MM.1S (cell line): ENCODE results near the gene MYLK2.

ENCODE experiments used
- DNase-seq: peaks from one replicate; pipeline ENCODE4 v3.0.0-alpha.2; 2015
- H2AFZ ChIP-seq: fragments of 300-600 bp; sonication (generic); 2 replicates; pipeline ENCODE4 v1.6.0; 2016; ENCODE audit warnings: antibody characterized with exemption, low read length
- H3F3A ChIP-seq: fragments of 300-600 bp; sonication (generic); 2 replicates; pipeline ENCODE4 v1.6.1; 2016; ENCODE audit warnings: mild to moderate bottlenecking, antibody characterized with exemption, low read length, moderate library complexity, mixed read lengths; ENCODE audit not compliant: insufficient read depth
- H3K27ac ChIP-seq: fragments of 300-600 bp; sonication (generic); 2 replicates; pipeline ENCODE4 v1.5.1; 2016; ENCODE audit warnings: mild to moderate bottlenecking, low read length
- H3K27me3 ChIP-seq: fragments of 300-600 bp; sonication (generic); replicated peaks from 2 replicates; pipeline ENCODE4 v1.6.0; 2016; ENCODE audit warnings: low read length; ENCODE audit not compliant: insufficient read depth
- H3K36me3 ChIP-seq: fragments of 300-600 bp; sonication (generic); replicated peaks from 2 replicates; pipeline ENCODE4 v1.6.1; 2016; ENCODE audit warnings: mild to moderate bottlenecking, low read length, mixed read lengths; ENCODE audit not compliant: insufficient read depth
- H3K4me1 ChIP-seq: fragments of 300-600 bp; sonication (generic); 2 replicates; pipeline ENCODE4 v1.6.1; 2016; ENCODE audit warnings: low read length, mixed read lengths
- H3K4me2 ChIP-seq: fragments of 300-600 bp; sonication (generic); 2 replicates; pipeline ENCODE4 v1.6.0; 2016; ENCODE audit warnings: low read depth, low read length
- H3K4me3 ChIP-seq: fragments of 300-600 bp; sonication (generic); 2 replicates; pipeline ENCODE4 v1.5.1; 2016; ENCODE audit warnings: low read length, mixed read lengths
- H3K79me2 ChIP-seq: fragments of 300-600 bp; sonication (generic); 2 replicates; pipeline ENCODE4 v1.6.1; 2016; ENCODE audit warnings: mixed run types, low read length, mixed read lengths
- H3K9ac ChIP-seq: fragments of 300-600 bp; sonication (generic); 2 replicates; pipeline ENCODE4 v1.6.1; 2016; ENCODE audit warnings: low read length, mixed read lengths
- H3K9me2 ChIP-seq: fragments of 300-600 bp; sonication (generic); replicated peaks from 2 replicates; pipeline ENCODE4 v1.6.1; 2016; ENCODE audit warnings: mild to moderate bottlenecking, low read length, mixed read lengths; ENCODE audit not compliant: insufficient read depth
- H3K9me3 ChIP-seq: fragments of 300-600 bp; sonication (generic); replicated peaks from 2 replicates; pipeline ENCODE4 v1.6.1; 2016; ENCODE audit warnings: mild to moderate bottlenecking, low read length, mixed read lengths; ENCODE audit not compliant: insufficient read depth
- H4K20me1 ChIP-seq: fragments of 300-600 bp; sonication (generic); 2 replicates; pipeline ENCODE4 v1.6.1; 2016; ENCODE audit warnings: mild to moderate bottlenecking, low read length, moderate library complexity, mixed read lengths; ENCODE audit not compliant: insufficient read depth
- EZH2 ChIP-seq: fragments of 300-600 bp; sonication (generic); optimal IDR thresholded peaks from 2 replicates; pipeline ENCODE3; 2017; ENCODE audit warnings: low read depth, mild to moderate bottlenecking, antibody characterized with exemption, low read length, mixed read lengths
- EZH2phosphoT487 ChIP-seq: fragments of 300-600 bp; sonication (generic); IDR thresholded peaks from 2 replicates; pipeline ENCODE4 v1.6.1; 2018; ENCODE audit warnings: antibody characterized with exemption, low read length
- TF ChIP-seq, protein P1 (sequence below): fragments of 300-600 bp; sonication (generic); IDR thresholded peaks from 2 replicates; pipeline ENCODE4 v1.5.1; 2016; ENCODE audit warnings: antibody characterized with exemption, low read length, mixed read lengths

MYLK2 gene

DNA sequence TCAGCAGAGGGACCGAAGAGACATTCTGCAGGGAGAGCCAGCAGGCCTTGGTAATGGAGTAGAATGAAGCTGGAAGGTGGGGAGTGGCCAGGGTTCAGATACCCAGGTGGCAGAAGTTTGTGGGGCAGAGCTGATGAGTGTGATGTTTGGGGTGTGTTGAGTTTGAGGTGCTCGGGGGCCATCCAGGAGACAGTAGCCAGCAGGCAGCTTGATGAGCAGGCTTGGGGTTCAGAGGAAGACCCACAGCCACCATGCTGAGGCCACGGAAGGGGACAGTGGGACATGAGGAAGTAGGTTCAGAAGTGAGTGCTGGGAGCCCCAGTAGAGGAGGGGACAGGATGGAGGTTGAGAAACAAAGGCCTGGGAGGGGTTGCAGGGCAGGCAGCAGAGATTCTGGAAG, 37.4 kb downstream of the MYLK2 start:
- Histone ChIP-seq H3K36me3 (no peaks in the 10 kb centered on the region), H3K27ac (no peak overlapping the region), H3K9me2 (no peaks in the 10 kb centered on the region), H3K4me3 (no peak overlapping the region), H3K4me1 (peaks cover 11% of the 10 kb centered on the region), H3K27me3 (peaks cover 91% of the 10 kb centered on the region), H3K9ac (no peak overlapping the region), H2AFZ (no peak overlapping the region), H3K4me2 (no peak overlapping the region), H3F3A (no peaks in the 10 kb centered on the region), H3K9me3 (no peaks in the 10 kb centered on the region), H4K20me1 (no peaks in the 10 kb centered on the region), H3K79me2 (no peaks in the 10 kb centered on the region)
- TF ChIP-seq, protein P1, sequence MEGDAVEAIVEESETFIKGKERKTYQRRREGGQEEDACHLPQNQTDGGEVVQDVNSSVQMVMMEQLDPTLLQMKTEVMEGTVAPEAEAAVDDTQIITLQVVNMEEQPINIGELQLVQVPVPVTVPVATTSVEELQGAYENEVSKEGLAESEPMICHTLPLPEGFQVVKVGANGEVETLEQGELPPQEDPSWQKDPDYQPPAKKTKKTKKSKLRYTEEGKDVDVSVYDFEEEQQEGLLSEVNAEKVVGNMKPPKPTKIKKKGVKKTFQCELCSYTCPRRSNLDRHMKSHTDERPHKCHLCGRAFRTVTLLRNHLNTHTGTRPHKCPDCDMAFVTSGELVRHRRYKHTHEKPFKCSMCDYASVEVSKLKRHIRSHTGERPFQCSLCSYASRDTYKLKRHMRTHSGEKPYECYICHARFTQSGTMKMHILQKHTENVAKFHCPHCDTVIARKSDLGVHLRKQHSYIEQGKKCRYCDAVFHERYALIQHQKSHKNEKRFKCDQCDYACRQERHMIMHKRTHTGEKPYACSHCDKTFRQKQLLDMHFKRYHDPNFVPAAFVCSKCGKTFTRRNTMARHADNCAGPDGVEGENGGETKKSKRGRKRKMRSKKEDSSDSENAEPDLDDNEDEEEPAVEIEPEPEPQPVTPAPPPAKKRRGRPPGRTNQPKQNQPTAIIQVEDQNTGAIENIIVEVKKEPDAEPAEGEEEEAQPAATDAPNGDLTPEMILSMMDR, result no peak
- TF ChIP-seq EZH2, result no peak
- TF ChIP-seq EZH2phosphoT487, result no peak
- no peak for DNase-seq

- peaks cover 98% of the 10 kb centered on the region for H3K27me3 ChIP-seq
- peak overlapping the region; percentile 63 for H3K4me2 ChIP-seq
- H4K20me1 ChIP-seq, result no peaks in the 10 kb centered on the region
- no peak overlapping the region for H2AFZ ChIP-seq
- no peaks in the 10 kb centered on the region for H3F3A ChIP-seq
- no peaks in the 10 kb centered on the region for H3K79me2 ChIP-seq
- no peaks in the 10 kb centered on the region for H3K36me3 ChIP-seq
- no peak overlapping the region for H3K27ac ChIP-seq
- peaks cover 11% of the 10 kb centered on the region for H3K4me1 ChIP-seq
- peak; percentile 68 for DNase-seq
- no peaks in the 10 kb centered on the region for H3K9me3 ChIP-seq
- no peak overlapping the region for H3K9ac ChIP-seq
- H3K9me2 ChIP-seq, result no peaks in the 10 kb centered on the region
- TF ChIP-seq EZH2 (no peak), EZH2phosphoT487 (no peak)
- TF ChIP-seq, protein P1, result no peak
- H3K4me3 ChIP-seq, result no peak overlapping the region
These were observed 39.0 kb downstream of the MYLK2 start for GRCh38 chr20:31857861-31858759.

- H3K79me2 ChIP-seq, result no peaks in the 10 kb centered on the region
- H3K27me3 ChIP-seq, result peaks cover 98% of the 10 kb centered on the region
- DNase-seq, result no peak
- peaks cover 11% of the 10 kb centered on the region for H3K4me1 ChIP-seq
- no peaks in the 10 kb centered on the region for H3K36me3 ChIP-seq
- no peaks in the 10 kb centered on the region for H3K9me3 ChIP-seq
- no peaks in the 10 kb centered on the region for H4K20me1 ChIP-seq
- H3K4me2 ChIP-seq, result peak overlapping the region; percentile 63
- no peaks in the 10 kb centered on the region for H3F3A ChIP-seq
- H2AFZ ChIP-seq, result no peak overlapping the region
- H3K4me3 ChIP-seq, result no peak overlapping the region
- H3K27ac ChIP-seq, result no peak overlapping the region
- TF ChIP-seq, protein P1, result no peak
- TF ChIP-seq EZH2, result no peak
- no peak for TF ChIP-seq EZH2phosphoT487
- H3K9ac ChIP-seq, result no peak overlapping the region
- no peaks in the 10 kb centered on the region for H3K9me2 ChIP-seq
These were observed 39.6 kb downstream of the MYLK2 start for GRCh38 chr20:31858760-31859083.
